HG02870 (cell line): ENCODE data around the gene CAT.
"Not testable (repeated sequence)": the region's sequence is repeated elsewhere in the genome, so short reads cannot be mapped to it uniquely, and the experiment has no call there.

Experiments used
- ATAC-seq: cut with Tn5 transposase; IDR thresholded peaks from one replicate; pipeline ENCODE4 v1.9.1; 2021; ENCODE audit warnings: mild to moderate bottlenecking, moderate library complexity; ENCODE audit not compliant: unreplicated experiment

Gene CAT

GRCh38 chr11:34424826-34425225 is 13.9 kb upstream of the CAT start:
- ATAC-seq = not testable (repeated sequence)

- no peak for ATAC-seq
These were observed 13.4 kb upstream of the CAT start for GRCh38 chr11:34425360-34425759.

- no peak for ATAC-seq
These were observed 12.9 kb upstream of the CAT start for GRCh38 chr11:34425867-34426266.

GRCh38 chr11:34426766-34427185 is 12.0 kb upstream of the CAT start:
- ATAC-seq = no peak

GRCh38 chr11:34427186-34427805 is 11.4 kb upstream of the CAT start:
- ATAC-seq = no peak

- ATAC-seq = no peak
These were observed 6.8 kb upstream of the CAT start for GRCh38 chr11:34431979-34432378.

GRCh38 chr11:34432822-34433221 is 5.9 kb upstream of the CAT start:
- ATAC-seq = no peak

- no peak for ATAC-seq
These were observed 4.8 kb upstream of the CAT start for GRCh38 chr11:34433899-34434298.

GRCh38 chr11:34437224-34438125 is 1.3 kb upstream of the CAT start:
- ATAC-seq = no peak

- ATAC-seq = no peak
These were observed 970 bp downstream of the CAT start for GRCh38 chr11:34439610-34440198.

GRCh38 chr11:34441814-34442213 is 3.1 kb downstream of the CAT start:
- no peak for ATAC-seq

GRCh38 chr11:34443136-34443535 is 4.4 kb downstream of the CAT start:
- ATAC-seq = no peak

- no peak for ATAC-seq
These were observed 5.7 kb downstream of the CAT start for GRCh38 chr11:34444428-34444827.

GRCh38 chr11:34445956-34446355 is 7.2 kb downstream of the CAT start:
- ATAC-seq = no peak

- ATAC-seq = no peak
These were observed 7.7 kb downstream of the CAT start for GRCh38 chr11:34446386-34446785.

- ATAC-seq = no peak
These were observed 8.3 kb downstream of the CAT start for GRCh38 chr11:34447044-34447443.

- no peak for ATAC-seq
These were observed 9.7 kb downstream of the CAT start for GRCh38 chr11:34448223-34448994.

- no peak for ATAC-seq
These were observed 10.3 kb downstream of the CAT start for GRCh38 chr11:34449013-34449412.

GRCh38 chr11:34451053-34451452 is 12.3 kb downstream of the CAT start:
- no peak for ATAC-seq

GRCh38 chr11:34454308-34455032 is 15.7 kb downstream of the CAT start:
- no peak for ATAC-seq

GRCh38 chr11:34457607-34458006 is 18.9 kb downstream of the CAT start:
- no peak for ATAC-seq
